Stomach (tissue), 4 donors: ENCODE measurements around the gene FAM217B.

Experiments
- EP300 ChIP-seq: sonication (generic); formaldehyde crosslinking; IDR thresholded peaks from one replicate; pipeline ENCODE4 v1.6.1; 2017; ENCODE audit warnings: antibody characterized with exemption
- POLR2A ChIP-seq, 4 donors: fragments of 450-650 bp; IDR thresholded peaks; one replicate each; pipeline ENCODE4 v1.6.1; 2016; ENCODE audit warnings: antibody characterized with exemption in 4 of 4, control low read depth in 2 of 4, mild to moderate bottlenecking in 1 of 4, moderate library complexity in 1 of 4
- POLR2AphosphoS5 ChIP-seq, 3 donors: sonication (generic); formaldehyde crosslinking; IDR thresholded peaks; one replicate each; pipeline ENCODE4 v1.6.1; 2016; ENCODE audit warnings: antibody characterized with exemption in 3 of 3
- TF ChIP-seq, protein P1 (sequence below), 7 experiments: fragments of 450-650 bp in 4 of 7; fragments of 200-600 bp in 3 of 7; sonication (generic) in 3 of 7; IDR thresholded peaks; one replicate each; pipeline ENCODE4 v1.5.1; 2016 to 2019; ENCODE audit warnings: antibody characterized with exemption in 7 of 7, control low read depth in 2 of 7, mild to moderate bottlenecking in 1 of 7

DNA sequence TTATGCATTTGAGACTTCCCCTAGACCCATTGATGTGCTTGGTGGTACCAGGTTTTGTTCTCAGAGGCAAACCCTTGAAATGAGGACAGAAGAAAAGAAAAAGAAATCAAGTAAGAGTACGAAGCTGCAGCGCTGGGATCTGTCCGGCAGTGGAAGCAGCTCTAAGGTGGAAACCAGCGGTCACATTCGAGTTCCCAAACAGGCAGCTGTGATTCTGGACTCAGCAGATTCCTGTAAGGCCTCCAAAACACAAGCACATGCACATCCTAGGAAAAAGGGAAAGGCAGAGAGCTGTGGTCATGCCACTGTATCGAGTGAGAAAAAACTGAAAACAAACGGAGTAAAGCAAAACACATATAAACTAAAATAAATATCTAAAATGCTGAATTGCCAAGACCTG is 4.5 kb downstream of the FAM217B start:
- TF ChIP-seq, protein P1, sequence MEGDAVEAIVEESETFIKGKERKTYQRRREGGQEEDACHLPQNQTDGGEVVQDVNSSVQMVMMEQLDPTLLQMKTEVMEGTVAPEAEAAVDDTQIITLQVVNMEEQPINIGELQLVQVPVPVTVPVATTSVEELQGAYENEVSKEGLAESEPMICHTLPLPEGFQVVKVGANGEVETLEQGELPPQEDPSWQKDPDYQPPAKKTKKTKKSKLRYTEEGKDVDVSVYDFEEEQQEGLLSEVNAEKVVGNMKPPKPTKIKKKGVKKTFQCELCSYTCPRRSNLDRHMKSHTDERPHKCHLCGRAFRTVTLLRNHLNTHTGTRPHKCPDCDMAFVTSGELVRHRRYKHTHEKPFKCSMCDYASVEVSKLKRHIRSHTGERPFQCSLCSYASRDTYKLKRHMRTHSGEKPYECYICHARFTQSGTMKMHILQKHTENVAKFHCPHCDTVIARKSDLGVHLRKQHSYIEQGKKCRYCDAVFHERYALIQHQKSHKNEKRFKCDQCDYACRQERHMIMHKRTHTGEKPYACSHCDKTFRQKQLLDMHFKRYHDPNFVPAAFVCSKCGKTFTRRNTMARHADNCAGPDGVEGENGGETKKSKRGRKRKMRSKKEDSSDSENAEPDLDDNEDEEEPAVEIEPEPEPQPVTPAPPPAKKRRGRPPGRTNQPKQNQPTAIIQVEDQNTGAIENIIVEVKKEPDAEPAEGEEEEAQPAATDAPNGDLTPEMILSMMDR (IDR thresholded peaks at IDR 0.05): no peak
- TF ChIP-seq POLR2AphosphoS5 (IDR thresholded peaks at IDR 0.05): no peak
- TF ChIP-seq POLR2A (IDR thresholded peaks at IDR 0.05): no peak
- no peak for TF ChIP-seq EP300
